HG03378 (cell line): Measurements from ENCODE around the gene FMN1.

Source experiments
- ATAC-seq: cut with Tn5 transposase; IDR thresholded peaks from one replicate; pipeline ENCODE4 v1.9.1; 2021; ENCODE audit warnings: mild to moderate bottlenecking, moderate library complexity; ENCODE audit not compliant: unreplicated experiment

The FMN1 gene

DNA sequence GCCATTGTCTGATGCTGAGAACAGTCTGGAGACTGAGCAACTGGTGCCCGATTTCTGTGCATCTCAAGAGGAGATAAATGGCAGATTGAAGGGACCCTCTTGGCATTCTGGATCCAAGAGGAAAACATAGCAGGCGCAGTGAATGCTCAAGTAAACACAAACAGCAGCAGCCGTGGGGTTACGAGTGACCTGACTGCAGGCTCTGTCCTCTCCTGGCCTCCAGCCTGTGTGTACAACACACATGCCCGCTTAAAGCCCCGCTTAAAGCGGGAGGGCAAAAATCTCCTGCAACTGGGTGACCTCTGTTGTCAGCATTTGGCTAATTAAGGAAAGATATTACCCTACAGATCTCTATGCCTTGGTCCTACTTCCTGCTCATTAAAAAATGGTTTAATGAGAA lies 356.2 kb downstream of the FMN1 start:
- no peak for ATAC-seq

DNA sequence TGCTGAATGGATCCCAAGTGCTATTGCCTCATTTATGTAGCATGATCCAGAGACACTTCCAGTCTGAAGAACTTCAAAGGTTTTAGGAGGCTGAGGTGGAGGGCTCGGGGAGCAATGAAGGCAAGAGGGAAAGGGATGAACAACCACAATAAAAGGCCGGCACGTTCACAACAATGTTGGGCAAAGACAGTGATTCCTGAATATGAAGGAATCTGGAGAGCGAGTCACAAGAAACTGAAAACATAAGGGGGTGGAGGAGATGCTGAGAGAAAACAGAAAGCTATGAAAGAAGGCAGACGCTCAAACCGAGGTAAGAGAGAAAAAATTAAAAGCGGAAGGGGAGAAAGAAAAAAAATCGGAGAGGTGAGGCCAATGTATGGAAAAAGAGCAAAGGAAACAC lies 356.6 kb downstream of the FMN1 start:
- no peak for ATAC-seq

GRCh38 chr15:32834156-32834555 lies 360.4 kb downstream of the FMN1 start:
- ATAC-seq: peak; percentile 96

- no peak for ATAC-seq
Measured at GRCh38 chr15:32833379-32833821, 361.1 kb downstream of the FMN1 start.

DNA sequence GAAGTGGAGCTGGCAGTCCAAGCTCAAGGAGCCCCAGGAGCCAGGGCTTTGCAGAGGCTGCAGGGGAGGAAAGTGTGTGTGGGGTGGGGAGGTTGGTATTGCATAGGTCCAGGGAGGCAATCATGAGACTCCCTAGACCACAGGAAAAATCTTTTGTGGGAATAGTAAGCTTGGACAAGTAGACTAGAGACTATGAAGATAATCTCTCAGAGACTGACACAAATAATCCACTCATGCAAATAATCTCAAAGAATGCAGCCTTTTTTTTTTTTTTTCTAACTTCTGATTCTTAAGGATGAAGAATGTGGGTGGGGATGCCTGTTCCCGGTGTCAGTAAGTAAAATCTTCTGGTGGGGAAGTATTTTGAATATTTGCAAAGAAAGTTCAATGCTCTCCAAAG lies 363.0 kb downstream of the FMN1 start:
- ATAC-seq: no peak

DNA sequence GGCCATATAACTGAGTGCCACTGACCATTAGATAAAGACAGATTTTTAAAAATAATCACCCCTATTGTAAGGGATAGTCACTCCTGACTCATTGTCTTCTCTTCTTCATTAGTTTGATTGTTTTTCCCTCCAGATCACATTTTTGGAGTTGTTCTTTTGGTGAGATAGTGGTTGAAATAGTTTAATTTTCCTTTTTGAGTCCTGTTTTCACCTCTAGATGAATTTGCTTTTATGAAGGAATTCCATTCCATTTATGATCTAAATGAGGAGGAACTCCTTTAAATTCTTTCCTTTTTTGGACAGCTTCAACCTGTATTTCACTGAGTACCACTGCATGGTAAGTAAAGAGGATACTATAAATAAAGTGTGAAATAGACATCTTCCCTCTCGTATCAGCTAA lies 364.3 kb downstream of the FMN1 start:
- ATAC-seq: no peak

DNA sequence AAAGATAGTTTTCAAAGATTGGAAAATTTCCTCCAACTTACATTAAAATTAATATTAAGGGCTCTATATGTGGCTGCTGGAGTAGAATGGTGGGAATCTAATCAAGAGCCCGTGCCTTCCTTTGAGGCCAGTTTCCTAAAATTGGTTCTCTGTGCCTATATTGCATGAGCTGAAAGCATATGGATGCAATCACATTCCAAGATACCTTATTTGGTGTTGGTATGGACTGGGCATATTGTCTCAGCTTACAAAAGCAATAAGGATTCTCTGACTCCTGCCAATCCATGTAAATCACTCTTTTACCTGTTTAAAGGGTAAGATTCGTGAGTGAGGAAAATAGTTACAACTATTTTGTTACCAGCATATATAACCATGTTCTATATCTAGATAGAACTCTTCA lies 365.1 kb downstream of the FMN1 start:
- ATAC-seq: no peak

- ATAC-seq: no peak
Measured at GRCh38 chr15:32828507-32829186, 365.9 kb downstream of the FMN1 start.

- no peak for ATAC-seq
Measured at GRCh38 chr15:32826685-32827084, 367.8 kb downstream of the FMN1 start.

DNA sequence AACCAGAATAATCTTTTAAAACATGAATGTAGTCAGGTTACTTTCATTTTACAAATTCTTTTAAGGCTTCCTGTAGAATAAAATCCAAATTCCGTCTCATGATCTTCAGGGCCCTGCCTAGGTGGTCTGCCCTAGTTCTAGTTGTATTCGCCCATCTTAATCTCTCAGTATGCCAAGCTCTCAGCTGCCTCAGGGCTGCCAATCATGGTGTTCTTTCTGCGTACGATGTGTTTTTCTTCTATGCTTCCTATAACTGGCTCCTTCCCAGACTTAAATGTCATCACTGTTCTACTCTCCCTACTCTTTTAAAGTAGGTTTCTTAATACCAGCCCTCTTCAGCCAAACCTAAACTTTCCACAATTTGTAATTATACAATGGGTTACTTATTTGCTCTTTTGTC lies 369.3 kb downstream of the FMN1 start:
- ATAC-seq: no peak

GRCh38 chr15:32824777-32825176 lies 369.7 kb downstream of the FMN1 start:
- ATAC-seq: no peak

GRCh38 chr15:32823750-32824149 lies 370.8 kb downstream of the FMN1 start:
- ATAC-seq: no peak

- ATAC-seq: no peak
Measured at GRCh38 chr15:32822739-32823138, 371.8 kb downstream of the FMN1 start.

DNA sequence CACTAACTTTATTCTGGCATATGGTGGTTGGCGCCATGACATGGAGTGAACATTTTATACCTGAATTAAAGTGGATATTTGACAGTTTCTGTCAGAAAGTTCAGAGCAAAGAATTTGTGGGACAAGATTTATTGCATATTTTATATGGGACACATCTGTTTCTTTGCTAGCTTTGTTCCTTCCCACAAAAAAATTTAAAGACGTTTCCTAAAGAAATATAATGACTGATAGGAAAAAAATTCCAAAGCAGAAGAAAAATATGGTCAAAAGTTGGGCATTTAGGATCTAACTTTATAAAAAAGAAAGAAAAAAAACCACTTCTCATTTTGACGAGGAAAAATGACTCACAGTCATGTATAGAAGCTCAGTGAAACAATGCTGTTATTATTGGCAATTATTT lies 375.1 kb downstream of the FMN1 start:
- no peak for ATAC-seq

DNA sequence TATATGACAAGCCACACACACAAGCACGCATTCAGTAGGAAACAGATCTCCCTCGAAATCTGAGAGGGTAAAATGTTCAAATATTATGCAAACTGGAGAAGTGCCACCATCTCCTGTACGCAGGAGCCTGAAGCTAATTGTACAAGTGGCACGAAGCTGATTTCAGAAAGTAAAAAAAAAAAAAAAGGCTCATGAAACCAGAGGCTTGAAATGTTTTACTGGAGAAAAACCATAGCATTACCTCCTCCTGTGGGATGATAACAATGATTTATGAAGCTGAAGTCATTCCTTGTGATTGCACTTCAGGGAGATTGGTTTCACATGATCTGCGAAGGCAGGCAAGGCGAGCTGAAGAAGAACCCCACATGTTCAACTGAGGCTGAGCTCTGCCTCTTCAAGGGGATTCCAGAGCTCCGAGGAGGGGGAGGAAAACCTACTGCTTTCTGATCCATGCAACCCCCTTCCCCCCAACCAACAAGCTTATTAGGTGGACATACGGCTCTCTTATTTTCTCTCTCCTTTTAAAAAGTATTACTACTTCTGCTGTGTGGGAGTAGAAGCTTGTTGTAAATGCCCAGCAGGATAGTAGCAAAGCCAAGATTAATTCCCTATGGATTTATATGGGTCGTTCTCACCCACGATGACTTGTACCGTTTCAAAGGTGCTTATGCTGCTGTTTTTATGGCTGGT lies 375.6 kb downstream of the FMN1 start:
- no peak for ATAC-seq

DNA sequence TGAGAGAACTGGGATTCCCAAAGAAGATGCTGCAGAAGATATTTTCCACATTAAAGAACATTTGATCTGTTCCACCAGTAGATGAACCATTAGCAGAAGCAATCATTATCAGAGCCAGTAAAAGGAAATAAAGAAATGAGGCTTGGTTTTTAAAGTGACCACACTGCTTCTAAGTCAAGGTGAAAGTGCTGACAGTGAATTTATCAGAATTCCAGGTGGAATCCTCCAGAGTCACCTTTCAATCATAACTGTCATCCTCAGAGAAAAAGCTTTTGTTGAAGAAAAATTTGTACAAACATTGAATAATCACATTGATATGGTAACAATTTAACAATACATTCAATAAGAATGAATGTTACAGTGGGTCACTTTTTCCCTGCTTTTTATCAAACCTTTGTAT lies 376.9 kb downstream of the FMN1 start:
- ATAC-seq: no peak

- ATAC-seq: no peak
Measured at GRCh38 chr15:32807331-32807730, 387.2 kb downstream of the FMN1 start.

GRCh38 chr15:32803631-32804030 lies 390.9 kb downstream of the FMN1 start:
- no peak for ATAC-seq

- ATAC-seq: no peak
Measured at GRCh38 chr15:32802286-32802936, 392.1 kb downstream of the FMN1 start.

GRCh38 chr15:32799936-32800535 lies 394.5 kb downstream of the FMN1 start:
- no peak for ATAC-seq

GRCh38 chr15:32796856-32797255 lies 397.7 kb downstream of the FMN1 start:
- ATAC-seq: no peak

GRCh38 chr15:32794973-32795372 lies 399.5 kb downstream of the FMN1 start:
- ATAC-seq: no peak
